ENCODE measurements around the gene ASB15.

ASB15 gene

DNA sequence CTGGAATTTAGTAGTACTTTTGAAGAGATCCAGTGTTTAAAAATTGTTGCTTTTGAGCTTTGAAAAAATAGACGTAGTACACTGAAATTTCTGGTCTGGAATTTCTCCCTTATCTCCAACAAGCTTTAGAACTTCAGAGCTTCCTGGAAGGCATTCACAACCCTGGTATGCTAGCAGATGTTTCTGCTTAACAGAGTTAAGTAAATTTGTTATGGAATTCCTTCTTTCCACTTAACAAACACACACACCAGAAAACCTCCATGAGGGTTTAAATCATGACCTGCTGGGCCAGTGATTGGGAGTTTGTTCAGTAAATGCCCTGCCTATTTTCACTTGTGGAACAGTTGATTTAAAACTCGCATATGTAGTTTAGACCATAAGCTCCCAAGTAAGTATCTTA lies 13.7 kb downstream of the ASB15 start:
- H3K27ac ChIP-seq (ENCODE audit: low read length): no peak overlapping the region
- no peaks in the 10 kb centered on the region for H3K4me1 ChIP-seq (ENCODE audit: control insufficient read depth, insufficient read depth, low read length)
- H3K4me3 ChIP-seq (ENCODE audit: low read length): no peak overlapping the region
- no peaks in the 10 kb centered on the region for H3K27me3 ChIP-seq (ENCODE audit: control insufficient read depth, insufficient read depth, low read length)
- DNase-seq (ENCODE audit: low read depth, low spot score): no peak
- WGBS (ENCODE audit: insufficient coverage, insufficient read length): no CpG with 5 or more reads among the region's 2 CpGs
- H3K9me3 ChIP-seq (ENCODE audit: control insufficient read depth, insufficient read depth, low read length): no peaks in the 10 kb centered on the region
- H3K36me3 ChIP-seq (ENCODE audit: control insufficient read depth, insufficient read depth, low read length): no peaks in the 10 kb centered on the region

DNA sequence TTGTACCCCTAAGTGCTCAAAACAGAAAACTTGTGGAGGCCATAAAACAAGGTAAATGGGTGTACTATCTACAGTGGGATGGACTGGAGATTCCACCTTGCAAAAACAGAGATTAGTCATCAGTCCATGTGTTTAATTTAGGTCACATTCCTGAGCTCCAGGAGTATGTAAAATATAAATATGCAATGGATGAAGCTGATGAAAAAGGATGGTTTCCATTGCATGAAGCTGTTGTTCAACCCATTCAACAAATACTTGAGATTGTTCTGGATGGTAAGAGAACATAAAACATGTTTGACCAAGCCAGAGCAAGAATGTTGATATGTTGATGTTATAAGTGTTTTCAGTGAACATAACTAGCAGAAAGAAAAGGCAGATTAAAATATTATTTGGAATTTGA lies 14.6 kb downstream of the ASB15 start:
- H3K4me3 ChIP-seq (ENCODE audit: low read length): no peak overlapping the region
- H3K4me1 ChIP-seq (ENCODE audit: control insufficient read depth, insufficient read depth, low read length): no peaks in the 10 kb centered on the region

DNA sequence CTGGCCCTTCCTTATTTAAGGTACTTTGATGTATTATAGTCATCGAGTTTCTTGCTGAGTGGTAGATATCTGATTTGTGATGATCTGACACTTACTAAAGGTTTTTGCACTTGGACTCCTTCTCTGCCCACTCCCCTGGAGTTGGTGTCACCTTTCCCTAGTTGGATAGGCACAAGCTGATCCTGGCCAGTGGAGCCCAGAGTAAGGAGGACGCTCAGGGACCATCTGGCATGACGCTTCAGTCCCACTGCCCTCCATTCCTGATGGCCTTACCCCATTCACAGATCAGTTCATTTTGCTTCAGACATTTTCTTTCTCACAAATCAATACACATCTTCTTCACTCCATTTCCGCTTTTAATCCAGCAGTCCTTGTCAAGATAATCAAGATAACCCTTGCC lies 20.1 kb downstream of the ASB15 start:
- Histone ChIP-seq H3K27me3 (ENCODE audit: control insufficient read depth, insufficient read depth, low read length) (no peaks in the 10 kb centered on the region), H3K4me3 (ENCODE audit: low read length) (no peak overlapping the region), H3K9me3 (ENCODE audit: control insufficient read depth, insufficient read depth, low read length) (no peaks in the 10 kb centered on the region), H3K4me1 (ENCODE audit: control insufficient read depth, insufficient read depth, low read length) (no peaks in the 10 kb centered on the region), H3K27ac (ENCODE audit: low read length) (no peak overlapping the region), H3K36me3 (ENCODE audit: control insufficient read depth, insufficient read depth, low read length) (no peaks in the 10 kb centered on the region)
- WGBS (ENCODE audit: insufficient coverage, insufficient read length): 100% methylated on average over 1 of the region's 4 CpGs
- no peak for DNase-seq (ENCODE audit: low read depth, low spot score)

More for the DNA sequence above, 14.6 kb downstream of the ASB15 start:
- Histone ChIP-seq H3K27me3 (ENCODE audit: control insufficient read depth, insufficient read depth, low read length) (no peaks in the 10 kb centered on the region), H3K36me3 (ENCODE audit: control insufficient read depth, insufficient read depth, low read length) (no peaks in the 10 kb centered on the region), H3K27ac (ENCODE audit: low read length) (no peak overlapping the region), H3K9me3 (ENCODE audit: control insufficient read depth, insufficient read depth, low read length) (no peaks in the 10 kb centered on the region)
- no peak for DNase-seq (ENCODE audit: low read depth, low spot score)

DNA sequence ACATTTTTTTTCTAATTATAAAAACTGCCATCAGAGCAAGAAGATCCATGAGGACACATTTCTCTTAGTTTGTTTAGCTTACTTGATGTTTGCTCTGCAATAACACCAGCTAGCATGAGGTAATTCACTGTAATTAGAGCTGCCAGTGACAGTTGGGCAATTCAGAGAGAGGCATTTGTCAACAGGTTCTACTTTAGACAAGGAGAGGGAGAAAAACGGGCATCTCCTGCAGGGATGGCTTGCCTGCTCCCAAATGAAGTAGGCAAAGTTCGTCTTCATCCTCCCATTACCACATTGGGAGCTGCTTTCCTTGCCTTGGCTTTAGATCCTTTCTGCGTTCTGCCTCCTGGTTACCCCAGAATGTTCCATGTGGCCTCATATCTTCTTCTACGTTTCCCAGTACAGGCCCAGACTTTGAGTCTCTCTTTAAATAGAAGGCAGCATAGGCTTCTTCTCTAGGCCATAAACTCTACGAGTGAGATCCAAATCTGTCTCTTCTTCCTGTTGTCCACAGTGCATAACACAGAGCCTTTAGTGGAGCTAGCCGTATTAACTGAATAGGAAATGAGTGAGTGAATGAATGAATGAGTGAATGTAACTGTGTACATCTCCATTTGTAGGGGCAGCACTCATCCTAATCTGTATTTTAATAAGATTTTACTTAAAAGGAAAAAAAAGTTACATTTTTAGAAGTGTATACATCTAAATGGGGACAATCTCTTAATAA lies 21.2 kb downstream of the ASB15 start:
- H3K9me3 ChIP-seq (ENCODE audit: control insufficient read depth, insufficient read depth, low read length): no peaks in the 10 kb centered on the region
- no peaks in the 10 kb centered on the region for H3K27me3 ChIP-seq (ENCODE audit: control insufficient read depth, insufficient read depth, low read length)
- no CpG with 5 or more reads among the region's 6 CpGs for WGBS (ENCODE audit: insufficient coverage, insufficient read length)
- no peak overlapping the region for H3K27ac ChIP-seq (ENCODE audit: low read length)
- no peak overlapping the region for H3K4me3 ChIP-seq (ENCODE audit: low read length)
- DNase-seq (ENCODE audit: low read depth, low spot score): no peak
- no peaks in the 10 kb centered on the region for H3K36me3 ChIP-seq (ENCODE audit: control insufficient read depth, insufficient read depth, low read length)
- no peaks in the 10 kb centered on the region for H3K4me1 ChIP-seq (ENCODE audit: control insufficient read depth, insufficient read depth, low read length)

DNA sequence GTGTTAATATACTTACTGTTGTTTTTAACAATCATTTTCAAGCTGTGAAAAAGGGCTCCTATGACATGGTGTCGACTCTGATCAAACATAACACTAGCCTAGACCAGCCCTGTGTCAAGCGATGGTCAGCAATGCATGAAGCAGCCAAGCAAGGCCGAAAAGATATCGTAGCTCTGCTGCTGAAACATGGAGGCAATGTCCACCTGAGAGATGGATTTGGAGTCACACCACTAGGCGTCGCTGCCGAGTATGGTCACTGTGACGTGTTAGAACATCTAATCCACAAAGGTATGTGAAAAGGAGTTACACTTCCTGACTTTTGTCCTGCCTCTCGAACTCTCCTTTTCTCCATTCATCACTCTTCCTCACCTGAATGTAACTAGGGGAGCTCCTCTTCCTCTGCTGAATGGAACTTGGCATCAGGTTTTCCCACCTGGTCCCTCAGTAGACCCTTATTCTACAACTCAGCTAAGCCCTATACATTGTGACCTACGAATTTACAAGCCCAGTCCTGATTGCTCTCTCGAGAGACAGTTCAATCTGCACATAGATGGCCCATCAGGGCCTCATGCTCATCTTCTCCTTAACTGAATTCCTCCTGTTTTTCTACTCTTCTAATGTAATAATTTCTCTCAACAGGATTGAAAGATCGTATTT lies 23.0 kb downstream of the ASB15 start:
- peak; percentile 61 for DNase-seq (ENCODE audit: low read depth, low spot score)
- Histone ChIP-seq H3K36me3 (ENCODE audit: control insufficient read depth, insufficient read depth, low read length) (no peaks in the 10 kb centered on the region), H3K9me3 (ENCODE audit: control insufficient read depth, insufficient read depth, low read length) (no peaks in the 10 kb centered on the region), H3K4me1 (ENCODE audit: control insufficient read depth, insufficient read depth, low read length) (no peaks in the 10 kb centered on the region), H3K4me3 (ENCODE audit: low read length) (no peak overlapping the region), H3K27me3 (ENCODE audit: control insufficient read depth, insufficient read depth, low read length) (no peaks in the 10 kb centered on the region), H3K27ac (ENCODE audit: low read length) (no peak overlapping the region)
- no CpG with 5 or more reads among the region's 12 CpGs for WGBS (ENCODE audit: insufficient coverage, insufficient read length)

DNA sequence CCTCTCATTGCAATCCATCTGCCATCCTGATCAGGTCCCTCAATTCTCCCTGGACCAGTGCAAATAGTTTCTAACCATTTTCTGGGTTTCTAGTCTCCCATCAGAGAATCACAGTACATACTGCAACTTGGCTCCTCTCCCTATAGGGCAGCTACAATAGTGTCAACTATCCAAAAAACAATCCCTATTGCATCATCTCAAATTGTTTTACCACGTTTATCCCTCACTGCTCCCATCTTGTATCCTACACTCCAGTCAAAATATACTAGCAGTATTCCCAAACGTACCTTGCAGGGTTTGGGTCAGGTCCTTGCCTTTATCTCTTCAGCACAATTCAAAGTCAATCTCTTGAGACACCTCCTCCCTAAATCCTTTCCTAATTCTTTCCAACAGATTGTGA lies 23.6 kb downstream of the ASB15 start:
- no CpG with 5 or more reads among the region's 2 CpGs for WGBS (ENCODE audit: insufficient coverage, insufficient read length)

DNA sequence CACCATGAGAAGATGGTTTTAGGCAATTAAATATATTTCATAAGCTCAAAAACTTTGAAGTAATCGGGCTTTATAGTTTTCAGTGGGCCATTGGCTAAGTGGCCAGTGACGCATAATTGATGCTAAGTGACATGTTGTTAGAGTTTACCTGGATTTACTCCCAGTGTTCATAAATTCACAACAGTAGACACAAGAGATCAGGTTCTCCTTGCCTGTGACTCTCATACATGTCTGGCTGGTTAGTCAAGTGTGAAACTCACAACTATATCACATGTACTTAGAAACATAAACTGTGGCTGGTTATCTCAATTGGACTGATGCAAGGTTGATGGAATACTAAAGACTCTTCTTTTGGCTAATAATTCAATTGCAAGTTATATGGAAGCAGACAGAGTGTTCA lies 26.2 kb downstream of the ASB15 start:
- no CpG with 5 or more reads among the region's 2 CpGs for WGBS (ENCODE audit: insufficient coverage, insufficient read length)
- Histone ChIP-seq H3K9me3 (ENCODE audit: control insufficient read depth, insufficient read depth, low read length) (no peaks in the 10 kb centered on the region), H3K4me1 (ENCODE audit: control insufficient read depth, insufficient read depth, low read length) (no peaks in the 10 kb centered on the region), H3K27me3 (ENCODE audit: control insufficient read depth, insufficient read depth, low read length) (no peaks in the 10 kb centered on the region), H3K27ac (ENCODE audit: low read length) (no peak overlapping the region), H3K4me3 (ENCODE audit: low read length) (no peak overlapping the region), H3K36me3 (ENCODE audit: control insufficient read depth, insufficient read depth, low read length) (no peaks in the 10 kb centered on the region)
- DNase-seq (ENCODE audit: low read depth, low spot score): no peak

More for the DNA sequence above, 23.6 kb downstream of the ASB15 start:
- Histone ChIP-seq H3K27ac (ENCODE audit: low read length) (no peak overlapping the region), H3K4me1 (ENCODE audit: control insufficient read depth, insufficient read depth, low read length) (no peaks in the 10 kb centered on the region), H3K27me3 (ENCODE audit: control insufficient read depth, insufficient read depth, low read length) (no peaks in the 10 kb centered on the region), H3K4me3 (ENCODE audit: low read length) (no peak overlapping the region), H3K36me3 (ENCODE audit: control insufficient read depth, insufficient read depth, low read length) (no peaks in the 10 kb centered on the region), H3K9me3 (ENCODE audit: control insufficient read depth, insufficient read depth, low read length) (no peaks in the 10 kb centered on the region)
- DNase-seq (ENCODE audit: low read depth, low spot score): no peak

DNA sequence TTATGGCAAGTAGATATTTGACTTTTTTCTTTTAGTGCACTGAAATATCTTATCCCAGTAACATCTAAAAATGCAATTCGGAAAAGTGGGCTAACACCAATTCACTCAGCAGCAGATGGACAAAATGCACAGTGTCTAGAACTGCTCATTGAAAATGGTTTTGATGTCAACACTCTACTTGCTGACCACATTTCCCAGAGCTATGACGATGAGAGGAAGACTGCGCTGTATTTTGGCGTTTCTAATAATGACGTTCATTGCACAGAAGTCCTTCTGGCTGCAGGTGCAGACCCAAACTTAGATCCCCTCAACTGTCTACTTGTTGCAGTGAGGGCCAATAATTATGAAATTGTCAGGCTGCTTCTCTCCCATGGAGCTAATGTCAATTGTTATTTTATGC lies 27.2 kb downstream of the ASB15 start:
- DNase-seq (ENCODE audit: low read depth, low spot score): no peak
- Histone ChIP-seq H3K27me3 (ENCODE audit: control insufficient read depth, insufficient read depth, low read length) (no peaks in the 10 kb centered on the region), H3K36me3 (ENCODE audit: control insufficient read depth, insufficient read depth, low read length) (no peaks in the 10 kb centered on the region), H3K9me3 (ENCODE audit: control insufficient read depth, insufficient read depth, low read length) (no peaks in the 10 kb centered on the region), H3K27ac (ENCODE audit: low read length) (no peak overlapping the region), H3K4me3 (ENCODE audit: low read length) (no peak overlapping the region), H3K4me1 (ENCODE audit: control insufficient read depth, insufficient read depth, low read length) (no peaks in the 10 kb centered on the region)
- WGBS (ENCODE audit: insufficient coverage, insufficient read length): no CpG with 5 or more reads among the region's 5 CpGs

DNA sequence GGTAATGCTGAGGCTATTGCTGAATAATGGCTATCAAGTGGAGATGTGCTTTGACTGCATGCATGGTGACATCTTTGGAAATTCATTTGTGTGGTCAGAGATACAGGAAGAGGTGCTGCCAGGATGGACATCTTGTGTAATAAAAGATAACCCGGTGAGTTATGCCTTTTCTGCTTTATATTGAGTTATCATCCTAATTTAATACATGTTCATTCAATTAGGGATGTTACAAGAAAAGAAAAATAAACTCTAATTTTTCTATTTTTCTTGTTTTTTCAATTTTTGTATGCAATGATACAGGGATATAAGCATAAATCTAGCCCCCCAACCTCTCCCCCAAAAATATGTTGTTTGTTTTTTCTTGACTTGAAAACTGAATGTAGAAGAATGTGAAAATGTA lies 27.7 kb downstream of the ASB15 start:
- H3K27ac ChIP-seq (ENCODE audit: low read length): no peak overlapping the region
- H3K4me1 ChIP-seq (ENCODE audit: control insufficient read depth, insufficient read depth, low read length): no peaks in the 10 kb centered on the region
- H3K27me3 ChIP-seq (ENCODE audit: control insufficient read depth, insufficient read depth, low read length): no peaks in the 10 kb centered on the region
- no peaks in the 10 kb centered on the region for H3K36me3 ChIP-seq (ENCODE audit: control insufficient read depth, insufficient read depth, low read length)
- DNase-seq (ENCODE audit: low read depth, low spot score): no peak
- H3K9me3 ChIP-seq (ENCODE audit: control insufficient read depth, insufficient read depth, low read length): no peaks in the 10 kb centered on the region
- no peak overlapping the region for H3K4me3 ChIP-seq (ENCODE audit: low read length)
- no CpG with 5 or more reads among the region's 1 CpG for WGBS (ENCODE audit: insufficient coverage, insufficient read length)

DNA sequence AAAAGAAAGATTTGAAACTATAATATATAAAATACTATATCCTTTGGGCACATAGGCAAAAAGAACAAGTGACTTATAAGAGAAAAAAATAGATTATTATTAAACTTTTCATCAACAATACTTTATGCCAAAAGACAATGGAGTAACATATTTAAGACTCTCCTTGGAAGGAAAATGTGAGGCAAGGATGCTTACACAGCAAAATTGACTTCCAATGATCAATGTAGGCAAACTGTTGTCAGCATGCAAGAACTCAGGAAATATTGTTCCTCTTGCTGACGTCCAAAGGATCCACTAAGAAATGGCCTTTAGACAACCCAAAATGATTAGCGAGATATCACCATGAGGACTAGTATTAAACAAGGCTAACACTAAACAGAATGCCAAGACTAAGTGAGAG lies 31.2 kb downstream of the ASB15 start:
- Histone ChIP-seq H3K27me3 (ENCODE audit: control insufficient read depth, insufficient read depth, low read length) (no peaks in the 10 kb centered on the region), H3K4me1 (ENCODE audit: control insufficient read depth, insufficient read depth, low read length) (no peaks in the 10 kb centered on the region), H3K4me3 (ENCODE audit: low read length) (no peak overlapping the region), H3K9me3 (ENCODE audit: control insufficient read depth, insufficient read depth, low read length) (no peaks in the 10 kb centered on the region), H3K36me3 (ENCODE audit: control insufficient read depth, insufficient read depth, low read length) (no peaks in the 10 kb centered on the region), H3K27ac (ENCODE audit: low read length) (no peak overlapping the region)
- DNase-seq (ENCODE audit: low read depth, low spot score): no peak
- no CpG with 5 or more reads among the region's 2 CpGs for WGBS (ENCODE audit: insufficient coverage, insufficient read length)

DNA sequence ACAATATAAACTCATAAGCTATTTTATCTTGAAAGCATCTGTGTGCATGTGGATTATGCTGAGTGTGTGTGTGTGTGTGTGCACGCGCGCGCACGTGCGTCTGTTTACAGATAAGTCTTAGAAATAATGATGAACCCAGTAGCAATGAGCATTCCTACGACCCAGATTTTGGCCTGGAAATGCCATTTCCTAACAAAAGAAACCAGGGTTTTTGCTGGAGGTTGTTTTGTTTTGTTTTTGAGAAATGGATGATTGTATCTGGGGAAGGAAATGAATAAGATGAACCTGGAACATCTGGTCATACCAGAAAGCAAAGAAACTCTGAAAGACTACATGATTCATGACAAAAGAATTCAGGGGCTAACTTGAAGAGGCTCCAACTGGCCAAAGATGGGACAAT lies 31.9 kb downstream of the ASB15 start:
- Histone ChIP-seq H3K4me3 (ENCODE audit: low read length) (no peak overlapping the region), H3K27ac (ENCODE audit: low read length) (no peak overlapping the region)
- no CpG with 5 or more reads among the region's 7 CpGs for WGBS (ENCODE audit: insufficient coverage, insufficient read length)

More for the DNA sequence above, 31.9 kb downstream of the ASB15 start:
- no peak for DNase-seq (ENCODE audit: low read depth, low spot score)
- Histone ChIP-seq H3K27me3 (ENCODE audit: control insufficient read depth, insufficient read depth, low read length) (no peaks in the 10 kb centered on the region), H3K36me3 (ENCODE audit: control insufficient read depth, insufficient read depth, low read length) (no peaks in the 10 kb centered on the region), H3K9me3 (ENCODE audit: control insufficient read depth, insufficient read depth, low read length) (no peaks in the 10 kb centered on the region), H3K4me1 (ENCODE audit: control insufficient read depth, insufficient read depth, low read length) (no peaks in the 10 kb centered on the region)

Measured in iPS DF 6.9 (cell line).